GM18858 (cell line): Measurements from ENCODE around the gene ATP10A.
A peak's percentile ranks its signal among the peaks of the same experiment; 100 is the strongest.

Experiments
- ATAC-seq: cut with Tn5 transposase; IDR thresholded peaks from one replicate; pipeline ENCODE4 v1.9.1; 2021; ENCODE audit not compliant: unreplicated experiment

The ATP10A gene

GRCh38 chr15:25797035-25797434, 66.1 kb downstream of the ATP10A start:
- no peak for ATAC-seq

- no peak for ATAC-seq
Measured at GRCh38 chr15:25796395-25796794, 66.7 kb downstream of the ATP10A start.

- no peak for ATAC-seq
Measured at GRCh38 chr15:25795712-25796111, 67.4 kb downstream of the ATP10A start.

GRCh38 chr15:25795061-25795460, 68.1 kb downstream of the ATP10A start:
- ATAC-seq: no peak

GRCh38 chr15:25793354-25794050, 69.6 kb downstream of the ATP10A start:
- peak; percentile 81 for ATAC-seq

- ATAC-seq: no peak
Measured at GRCh38 chr15:25792128-25792527, 71.0 kb downstream of the ATP10A start.

- no peak for ATAC-seq
Measured at GRCh38 chr15:25790000-25790660, 73.0 kb downstream of the ATP10A start.

- no peak for ATAC-seq
Measured at GRCh38 chr15:25789616-25789999, 73.5 kb downstream of the ATP10A start.

GRCh38 chr15:25789211-25789610, 73.9 kb downstream of the ATP10A start:
- ATAC-seq: no peak

GRCh38 chr15:25787855-25788520, 75.1 kb downstream of the ATP10A start:
- ATAC-seq: no peak

GRCh38 chr15:25787381-25787780, 75.7 kb downstream of the ATP10A start:
- ATAC-seq: no peak

- no peak for ATAC-seq
Measured at GRCh38 chr15:25786040-25786439, 77.1 kb downstream of the ATP10A start.

GRCh38 chr15:25785641-25786025, 77.5 kb downstream of the ATP10A start:
- no peak for ATAC-seq

GRCh38 chr15:25784876-25785640, 78.1 kb downstream of the ATP10A start:
- no peak for ATAC-seq

GRCh38 chr15:25783607-25784540, 79.3 kb downstream of the ATP10A start:
- ATAC-seq: no peak

GRCh38 chr15:25783134-25783533, 80.0 kb downstream of the ATP10A start:
- ATAC-seq: no peak

GRCh38 chr15:25780479-25781255, 82.5 kb downstream of the ATP10A start:
- no peak for ATAC-seq

GRCh38 chr15:25778161-25778560, 85.0 kb downstream of the ATP10A start:
- no peak for ATAC-seq

GRCh38 chr15:25777037-25777436, 86.1 kb downstream of the ATP10A start:
- no peak for ATAC-seq
